HL-60 (cell line): ENCODE measurements around the gene PXMP4.

Experiments used
- GABPA ChIP-seq: IDR thresholded peaks from 2 replicates; pipeline ENCODE4 v1.6.1; 2012; ENCODE audit warnings: low read depth
- POLR2AphosphoS5 ChIP-seq: IDR thresholded peaks from 2 replicates; pipeline ENCODE4 v1.6.1; 2012; ENCODE audit warnings: low read depth
- SPI1 ChIP-seq: IDR thresholded peaks from 2 replicates; pipeline ENCODE4 v1.6.1; 2012; ENCODE audit warnings: low read depth, mild to moderate bottlenecking, borderline replicate concordance
- TF ChIP-seq, protein P1 (sequence below): IDR thresholded peaks from one replicate; pipeline ENCODE4 v1.5.1; 2011; ENCODE audit warnings: low read length, control low read depth, inconsistent platforms; ENCODE audit not compliant: insufficient read depth
- TF ChIP-seq, protein P2 (sequence below): IDR thresholded peaks from 2 replicates; pipeline ENCODE4 v1.6.1; 2012; ENCODE audit warnings: low read depth; ENCODE audit not compliant: insufficient replicate concordance

DNA sequence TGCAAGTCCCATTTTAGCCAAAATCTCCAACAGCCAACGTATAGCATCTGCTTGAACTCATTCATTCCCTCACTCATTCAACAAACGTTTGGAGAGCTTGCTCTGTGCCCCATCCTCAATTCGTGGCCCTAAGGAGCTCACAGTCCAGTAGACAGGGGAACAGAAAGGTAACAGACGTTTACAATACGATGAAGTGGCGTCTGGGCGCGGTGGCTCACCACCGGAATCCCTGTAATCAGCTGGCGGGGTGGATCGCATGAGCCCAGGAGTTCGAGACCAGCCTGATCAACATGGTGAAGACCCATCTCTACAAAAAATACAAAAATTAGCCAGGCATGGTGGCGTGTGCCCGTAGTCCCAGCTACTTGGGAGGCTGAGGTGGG is 33.1 kb downstream of the PXMP4 start:
- TF ChIP-seq, protein P1, sequence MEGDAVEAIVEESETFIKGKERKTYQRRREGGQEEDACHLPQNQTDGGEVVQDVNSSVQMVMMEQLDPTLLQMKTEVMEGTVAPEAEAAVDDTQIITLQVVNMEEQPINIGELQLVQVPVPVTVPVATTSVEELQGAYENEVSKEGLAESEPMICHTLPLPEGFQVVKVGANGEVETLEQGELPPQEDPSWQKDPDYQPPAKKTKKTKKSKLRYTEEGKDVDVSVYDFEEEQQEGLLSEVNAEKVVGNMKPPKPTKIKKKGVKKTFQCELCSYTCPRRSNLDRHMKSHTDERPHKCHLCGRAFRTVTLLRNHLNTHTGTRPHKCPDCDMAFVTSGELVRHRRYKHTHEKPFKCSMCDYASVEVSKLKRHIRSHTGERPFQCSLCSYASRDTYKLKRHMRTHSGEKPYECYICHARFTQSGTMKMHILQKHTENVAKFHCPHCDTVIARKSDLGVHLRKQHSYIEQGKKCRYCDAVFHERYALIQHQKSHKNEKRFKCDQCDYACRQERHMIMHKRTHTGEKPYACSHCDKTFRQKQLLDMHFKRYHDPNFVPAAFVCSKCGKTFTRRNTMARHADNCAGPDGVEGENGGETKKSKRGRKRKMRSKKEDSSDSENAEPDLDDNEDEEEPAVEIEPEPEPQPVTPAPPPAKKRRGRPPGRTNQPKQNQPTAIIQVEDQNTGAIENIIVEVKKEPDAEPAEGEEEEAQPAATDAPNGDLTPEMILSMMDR: no peak
- no peak for TF ChIP-seq SPI1
- TF ChIP-seq, protein P2, sequence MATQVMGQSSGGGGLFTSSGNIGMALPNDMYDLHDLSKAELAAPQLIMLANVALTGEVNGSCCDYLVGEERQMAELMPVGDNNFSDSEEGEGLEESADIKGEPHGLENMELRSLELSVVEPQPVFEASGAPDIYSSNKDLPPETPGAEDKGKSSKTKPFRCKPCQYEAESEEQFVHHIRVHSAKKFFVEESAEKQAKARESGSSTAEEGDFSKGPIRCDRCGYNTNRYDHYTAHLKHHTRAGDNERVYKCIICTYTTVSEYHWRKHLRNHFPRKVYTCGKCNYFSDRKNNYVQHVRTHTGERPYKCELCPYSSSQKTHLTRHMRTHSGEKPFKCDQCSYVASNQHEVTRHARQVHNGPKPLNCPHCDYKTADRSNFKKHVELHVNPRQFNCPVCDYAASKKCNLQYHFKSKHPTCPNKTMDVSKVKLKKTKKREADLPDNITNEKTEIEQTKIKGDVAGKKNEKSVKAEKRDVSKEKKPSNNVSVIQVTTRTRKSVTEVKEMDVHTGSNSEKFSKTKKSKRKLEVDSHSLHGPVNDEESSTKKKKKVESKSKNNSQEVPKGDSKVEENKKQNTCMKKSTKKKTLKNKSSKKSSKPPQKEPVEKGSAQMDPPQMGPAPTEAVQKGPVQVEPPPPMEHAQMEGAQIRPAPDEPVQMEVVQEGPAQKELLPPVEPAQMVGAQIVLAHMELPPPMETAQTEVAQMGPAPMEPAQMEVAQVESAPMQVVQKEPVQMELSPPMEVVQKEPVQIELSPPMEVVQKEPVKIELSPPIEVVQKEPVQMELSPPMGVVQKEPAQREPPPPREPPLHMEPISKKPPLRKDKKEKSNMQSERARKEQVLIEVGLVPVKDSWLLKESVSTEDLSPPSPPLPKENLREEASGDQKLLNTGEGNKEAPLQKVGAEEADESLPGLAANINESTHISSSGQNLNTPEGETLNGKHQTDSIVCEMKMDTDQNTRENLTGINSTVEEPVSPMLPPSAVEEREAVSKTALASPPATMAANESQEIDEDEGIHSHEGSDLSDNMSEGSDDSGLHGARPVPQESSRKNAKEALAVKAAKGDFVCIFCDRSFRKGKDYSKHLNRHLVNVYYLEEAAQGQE: no peak
- TF ChIP-seq POLR2AphosphoS5: no peak
- no peak for TF ChIP-seq GABPA
